H1 (cell line): ENCODE measurements around the gene DNAJB8. TPM values are rescaled to one million over a fixed set of nuclear protein-coding genes. Genes with fewer than 3 reads are reported as not detected.

Experiments
- CTCF ChIA-PET: fragments of 300-600 bp; sonication (Branson Sonifier 250); formaldehyde crosslinking; loops from one replicate; lab custom pipeline; 2021; ENCODE audit not compliant: partially characterized antibody; lab: Charles Lee
- POLR2A ChIA-PET: fragments of 300-600 bp; sonication (Branson Sonifier 250); formaldehyde crosslinking; loops from one replicate; lab custom pipeline; 2021; ENCODE audit warnings: inconsistent platforms; ENCODE audit not compliant: partially characterized antibody; lab: Charles Lee
- DNase-seq, 2 experiments: peaks; one replicate each; pipeline versions ENCODE4 v3.0.0 to v3.0.0-alpha.2; 2010 to 2022; ENCODE audit warnings: low spot score in 2 of 2, low read depth in 1 of 2, mixed read lengths in 1 of 2
- FAIRE-seq: peaks from 2 replicates; lab custom pipeline; 2011; peaks lifted over from hg19 to GRCh38; lab: Jason Lieb, UNC
- H2AFZ ChIP-seq: 2 replicates; pipeline ENCODE4 v1.8.1; 2012; ENCODE audit warnings: low read length, inconsistent platforms
- H2AK5ac ChIP-seq: 2 replicates; pipeline ENCODE4 v1.6.1; 2013; ENCODE audit warnings: low read depth, low read length
- H2BK120ac ChIP-seq: replicated peaks from 2 replicates; pipeline ENCODE3; 2013; ENCODE audit warnings: low read depth, low read length, inconsistent platforms
- H2BK12ac ChIP-seq: 2 replicates; pipeline ENCODE4 v1.6.1; 2013; ENCODE audit warnings: low read depth, low read length
- H2BK15ac ChIP-seq: 2 replicates; pipeline ENCODE4 v1.6.1; 2013; ENCODE audit warnings: low read length
- H2BK20ac ChIP-seq: 2 replicates; pipeline ENCODE4 v1.6.1; 2013; ENCODE audit warnings: low read length
- H2BK5ac ChIP-seq: 2 replicates; pipeline ENCODE4 v1.6.1; 2013; ENCODE audit warnings: low read depth, low read length
- H3K14ac ChIP-seq: 2 replicates; pipeline ENCODE4 v1.6.1; 2013; ENCODE audit warnings: inconsistent platforms; ENCODE audit not compliant: insufficient read length
- H3K18ac ChIP-seq: 2 replicates; pipeline ENCODE4 v1.6.1; 2013; ENCODE audit warnings: low read length; ENCODE audit errors: extremely low read depth
- H3K23ac ChIP-seq: 2 replicates; pipeline ENCODE4 v1.6.1; 2013; ENCODE audit warnings: inconsistent platforms; ENCODE audit not compliant: insufficient read length
- H3K23me2 ChIP-seq: 2 replicates; pipeline ENCODE4 v1.6.1; 2013; ENCODE audit warnings: low read depth, low read length
- H3K27ac ChIP-seq: 2 replicates; pipeline ENCODE4 v1.6.1; 2011; ENCODE audit warnings: low read depth, low read length, inconsistent platforms
- H3K27me3 ChIP-seq, 4 experiments: replicated peaks in 1 of 4; 1 replicate in 1 of 4; 2 replicates in 3 of 4; pipeline versions ENCODE4 v1.6.1 to v1.8.1; 2011 to 2013; ENCODE audit warnings: low read length in 3 of 4, mild to moderate bottlenecking in 3 of 4, inconsistent platforms in 2 of 4, mixed read lengths in 2 of 4, moderate library complexity in 1 of 4; ENCODE audit not compliant: control insufficient read depth in 3 of 4, insufficient read depth in 3 of 4; ENCODE audit errors: extremely low read depth in 1 of 4
- H3K36me3 ChIP-seq, 4 experiments: 2 replicates each; pipeline versions ENCODE4 v1.6.1 to v1.8.1; 2011 to 2013; ENCODE audit warnings: mild to moderate bottlenecking in 4 of 4, low read length in 3 of 4, moderate library complexity in 2 of 4, control low read depth in 1 of 4, inconsistent platforms in 1 of 4; ENCODE audit not compliant: insufficient read depth in 4 of 4, control insufficient read depth in 2 of 4
- H3K4ac ChIP-seq: replicated peaks from 2 replicates; pipeline ENCODE3; 2013; ENCODE audit warnings: low read length, low read depth, mixed read lengths, inconsistent platforms; ENCODE audit not compliant: insufficient read length
- H3K4me1 ChIP-seq, 4 experiments: replicated peaks in 1 of 4; 1 replicate in 1 of 4; 2 replicates in 3 of 4; pipeline versions ENCODE4 v1.6.1 to v1.8.1; 2011 to 2013; ENCODE audit warnings: low read length in 3 of 4, inconsistent platforms in 2 of 4, mixed read lengths in 1 of 4; ENCODE audit not compliant: insufficient read depth in 4 of 4, control insufficient read depth in 3 of 4
- H3K4me2 ChIP-seq, 2 experiments: 2 replicates each; pipeline versions ENCODE4 v1.6.1 to v1.8.1; 2011 to 2013; ENCODE audit warnings: low read depth in 2 of 2, low read length in 2 of 2, control low read depth in 1 of 2, inconsistent platforms in 1 of 2, mild to moderate bottlenecking in 1 of 2; ENCODE audit not compliant: insufficient read depth in 1 of 2
- H3K4me3 ChIP-seq, 4 experiments: fragments of 200-600, 300-600 bp in 1 of 4; sonication (generic), shearing (Covaris generic), sonication (Bioruptor Twin) in 1 of 4; 2 replicates each; pipeline versions ENCODE4 v1.5.1 to v1.8.1; 2011 to 2016; ENCODE audit warnings: low read length in 4 of 4, low read depth in 3 of 4, control low read depth in 2 of 4, inconsistent platforms in 2 of 4, mild to moderate bottlenecking in 2 of 4, mixed read lengths in 1 of 4, moderate library complexity in 1 of 4; ENCODE audit not compliant: insufficient read depth in 2 of 4; ENCODE audit errors: extremely low read depth in 1 of 4
- H3K56ac ChIP-seq: replicated peaks from 2 replicates; pipeline ENCODE3; 2013; ENCODE audit warnings: low read depth, mild to moderate bottlenecking, mixed read lengths, low read length, inconsistent platforms; ENCODE audit not compliant: insufficient read length
- H3K79me1 ChIP-seq: 2 replicates; pipeline ENCODE4 v1.6.1; 2013; ENCODE audit warnings: low read depth, low read length, control low read depth
- H3K79me2 ChIP-seq, 2 experiments: 2 replicates each; pipeline versions ENCODE4 v1.6.1 to v1.8.1; 2012 to 2013; ENCODE audit warnings: low read length in 2 of 2, mild to moderate bottlenecking in 2 of 2, inconsistent platforms in 1 of 2; ENCODE audit not compliant: insufficient read depth in 2 of 2, control insufficient read depth in 1 of 2
- H3K9ac ChIP-seq, 4 experiments: replicated peaks in 1 of 4; 1 replicate in 1 of 4; 2 replicates in 3 of 4; pipeline versions ENCODE4 v1.6.1 to v1.8.1; 2011 to 2013; ENCODE audit warnings: low read depth in 3 of 4, low read length in 3 of 4, control low read depth in 2 of 4, mild to moderate bottlenecking in 2 of 4, moderate library complexity in 2 of 4, inconsistent platforms in 1 of 4; ENCODE audit errors: extremely low read depth in 1 of 4
- H3K9me3 ChIP-seq, 2 experiments: 2 replicates each; pipeline versions ENCODE4 v1.6.1 to v1.8.1; 2012 to 2013; ENCODE audit warnings: mild to moderate bottlenecking in 2 of 2, moderate library complexity in 2 of 2, control low read depth in 1 of 2, inconsistent platforms in 1 of 2, low read depth in 1 of 2, low read length in 1 of 2, mixed read lengths in 1 of 2; ENCODE audit not compliant: insufficient read depth in 2 of 2
- H4K20me1 ChIP-seq, 2 experiments: replicated peaks in 1 of 2; 2 replicates each; pipeline versions ENCODE3 to v1.8.1; 2011 to 2013; ENCODE audit warnings: inconsistent platforms in 2 of 2, low read length in 2 of 2, mild to moderate bottlenecking in 1 of 2; ENCODE audit not compliant: insufficient read depth in 2 of 2, control insufficient read depth in 1 of 2
- H4K5ac ChIP-seq: 2 replicates; pipeline ENCODE4 v1.6.1; 2013; ENCODE audit warnings: low read length, low read depth, mixed read lengths, inconsistent platforms; ENCODE audit not compliant: insufficient read length
- H4K8ac ChIP-seq: 2 replicates; pipeline ENCODE4 v1.8.0; 2013; ENCODE audit warnings: mild to moderate bottlenecking, moderate library complexity, low read length, inconsistent platforms; ENCODE audit not compliant: insufficient read depth; ENCODE audit errors: extremely low read depth
- H4K91ac ChIP-seq: replicated peaks from 2 replicates; pipeline ENCODE3; 2013; ENCODE audit warnings: low read length, mixed read lengths, inconsistent platforms; ENCODE audit not compliant: insufficient read length
- ASH2L ChIP-seq: fragments of 200-600, 300-600 bp; sonication (generic); IDR thresholded peaks from one replicate; pipeline ENCODE4 v1.7.1; 2017; ENCODE audit warnings: low read length
- KDM4A ChIP-seq: IDR thresholded peaks from one replicate; pipeline ENCODE4 v1.7.1; 2012; ENCODE audit warnings: low read depth, mild to moderate bottlenecking, moderate library complexity, low read length, inconsistent platforms; ENCODE audit not compliant: severe bottlenecking
- SAP30 ChIP-seq: fragments of 300-600 bp; sonication (generic); IDR thresholded peaks from 2 replicates; pipeline ENCODE4 v1.7.1; 2012; ENCODE audit warnings: low read length, moderate library complexity, mild to moderate bottlenecking, inconsistent platforms; ENCODE audit not compliant: insufficient read depth, insufficient replicate concordance
- WGBS, 2 experiments: shearing (Covaris generic) in 1 of 2; methylation state at CpG; one replicate each; pipeline versions ENCODE4 v1.1.6 to v1.1.7; 2013 to 2015; ENCODE audit warnings: low lambda C conversion rate in 2 of 2, mixed read lengths in 2 of 2, inconsistent platforms in 1 of 2, low coverage in 1 of 2, missing lambda C conversion rate in 1 of 2; ENCODE audit not compliant: insufficient replicate concordance in 2 of 2, insufficient coverage in 1 of 2, insufficient read length in 1 of 2; ENCODE audit errors: extremely low coverage in 1 of 2, missing lambda C conversion rate in 1 of 2; 5-methylcytosine and 5-hydroxymethylcytosine counted together
- polyA plus RNA-seq, 7 experiments: library from polyadenylated mRNA; depleted of rRNA in 3 of 7; stranded (reverse) in 5 of 7; unstranded in 2 of 7; fragments of >200 nt in 5 of 7; fragments of 200-250 nt in 2 of 7; gene quantifications; 1 replicate in 5 of 7; 2 replicates in 1 of 7; 4 replicates in 1 of 7; pipeline versions ENCODE4 v1.2.1 to v1.2.3, GENCODE V29; 2011 to 2013; ENCODE audit warnings: missing spikeins in 2 of 7, mixed read lengths in 2 of 7
- total RNA-seq: library from RNA; stranded (reverse); fragmentation: NEBNext Ultra II Directional; extraction: Animal tissue kit (Norgen Biotek cat#: 25700); gene quantifications from 2 replicates; pipeline ENCODE4 v1.2.1, GENCODE V29; 2021
- TF ChIP-seq, protein P1 (sequence below), 3 experiments: IDR thresholded peaks; 1 replicate in 2 of 3; 2 replicates in 1 of 3; pipeline versions ENCODE4 v1.5.1 to v1.6.1; 2011; ENCODE audit warnings: low read length in 3 of 3, mild to moderate bottlenecking in 3 of 3, inconsistent platforms in 2 of 3, low read depth in 1 of 3, moderate library complexity in 1 of 3; ENCODE audit not compliant: insufficient read depth in 1 of 3; ENCODE audit errors: control extremely low read depth in 1 of 3

DNAJB8 gene
- total and polyA plus RNA-seq, 2 of the 8 experiments (the other 6 are each of a cell fraction or from before 2014, with no cell fraction given): not detected

DNA sequence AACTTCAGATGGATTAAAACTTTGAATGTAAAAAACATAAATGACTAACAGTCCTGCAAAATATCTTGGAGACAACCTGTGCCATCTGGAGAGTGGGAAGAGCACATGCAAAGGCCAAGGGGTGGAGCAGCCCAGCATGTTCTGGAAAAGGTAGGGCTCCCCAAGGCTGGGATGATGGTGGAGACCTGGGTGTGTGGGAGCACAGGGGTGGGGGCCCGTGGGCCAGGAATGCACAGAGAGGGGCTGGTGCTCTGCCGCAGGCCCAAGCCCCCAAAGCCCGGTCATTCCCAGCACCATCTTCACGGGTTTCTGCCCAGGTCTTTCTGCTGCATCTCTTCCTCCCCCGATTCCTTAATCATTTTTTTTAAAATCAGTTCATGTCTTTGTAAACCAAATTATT, 36.0 kb upstream of the DNAJB8 start:
- WGBS, 2 experiments: 90% methylated on average over 5 of the region's 5 CpGs; no CpG with 5 or more reads in 1 of the 2 experiments
- H4K20me1 ChIP-seq: no peaks in the 10 kb centered on the region
- no peak overlapping the region; the same call in 1 of the 2 replicates for H3K27ac ChIP-seq
- H3K4me3 ChIP-seq: no peak overlapping the region
- H2BK5ac ChIP-seq: no peak overlapping the region
- no peak overlapping the region for H3K23ac ChIP-seq
- H4K8ac ChIP-seq: no peak overlapping the region; the same call in 1 of the 2 replicates
- peaks cover 0 to 15% (median 14%) of the 10 kb centered on the region in 4 experiments; a peak in 6 of 7 replicates for H3K27me3 ChIP-seq
- H2AK5ac ChIP-seq: no peak overlapping the region
- DNase-seq (no peak), FAIRE-seq (no peak)
- no peak overlapping the region for H2BK120ac ChIP-seq
- ChIA-PET POLR2A (no interaction called here), CTCF (interaction anchor here (0.6 to 2.6 kb wide), 21 partner anchors 15 to 119 kb away, joined by 3 to 11 read pairs (median 3); no protein-coding TSS in a partner anchor)
- no peak overlapping the region for H3K56ac ChIP-seq
- H3K79me2 ChIP-seq: no peaks in the 10 kb centered on the region
- no peak overlapping the region for H3K4ac ChIP-seq
- H4K91ac ChIP-seq: no peak overlapping the region
- no peaks in the 10 kb centered on the region for H3K79me1 ChIP-seq
- no peak overlapping the region for H4K5ac ChIP-seq
- H3K4me2 ChIP-seq: no peak overlapping the region
- no peaks in the 10 kb centered on the region for H3K9me3 ChIP-seq
- H3K14ac ChIP-seq: no peak overlapping the region
- no peaks in the 10 kb centered on the region for H3K23me2 ChIP-seq
- no peak overlapping the region for H3K9ac ChIP-seq
- TF ChIP-seq, protein P1, sequence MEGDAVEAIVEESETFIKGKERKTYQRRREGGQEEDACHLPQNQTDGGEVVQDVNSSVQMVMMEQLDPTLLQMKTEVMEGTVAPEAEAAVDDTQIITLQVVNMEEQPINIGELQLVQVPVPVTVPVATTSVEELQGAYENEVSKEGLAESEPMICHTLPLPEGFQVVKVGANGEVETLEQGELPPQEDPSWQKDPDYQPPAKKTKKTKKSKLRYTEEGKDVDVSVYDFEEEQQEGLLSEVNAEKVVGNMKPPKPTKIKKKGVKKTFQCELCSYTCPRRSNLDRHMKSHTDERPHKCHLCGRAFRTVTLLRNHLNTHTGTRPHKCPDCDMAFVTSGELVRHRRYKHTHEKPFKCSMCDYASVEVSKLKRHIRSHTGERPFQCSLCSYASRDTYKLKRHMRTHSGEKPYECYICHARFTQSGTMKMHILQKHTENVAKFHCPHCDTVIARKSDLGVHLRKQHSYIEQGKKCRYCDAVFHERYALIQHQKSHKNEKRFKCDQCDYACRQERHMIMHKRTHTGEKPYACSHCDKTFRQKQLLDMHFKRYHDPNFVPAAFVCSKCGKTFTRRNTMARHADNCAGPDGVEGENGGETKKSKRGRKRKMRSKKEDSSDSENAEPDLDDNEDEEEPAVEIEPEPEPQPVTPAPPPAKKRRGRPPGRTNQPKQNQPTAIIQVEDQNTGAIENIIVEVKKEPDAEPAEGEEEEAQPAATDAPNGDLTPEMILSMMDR (IDR thresholded peaks at IDR 0.05; ENCODE audit: control extremely low read depth in 1 of 3, insufficient read depth in 1 of 3, low read depth in 1 of 3, low read length in 3 of 3): no peak
- TF ChIP-seq ASH2L (no peak), SAP30 (no peak), KDM4A (no peak)
- no peak overlapping the region for H2BK15ac ChIP-seq
- H2BK12ac ChIP-seq: no peak overlapping the region
- no peak overlapping the region for H2BK20ac ChIP-seq
- no peak overlapping the region for H2AFZ ChIP-seq
- peaks cover 0 to 4% (median 0%) of the 10 kb centered on the region in 4 experiments; a peak in 2 of 7 replicates for H3K4me1 ChIP-seq
- H3K36me3 ChIP-seq: no peaks in the 10 kb centered on the region
- no peak overlapping the region for H3K18ac ChIP-seq
